H1 (cell line): ENCODE data around the gene LHFPL6. TPM values are rescaled to one million over a fixed set of nuclear protein-coding genes. Genes with fewer than 3 reads are reported as not detected.

Experiments used
- CTCF ChIA-PET: fragments of 300-600 bp; sonication (Branson Sonifier 250); formaldehyde crosslinking; loops from one replicate; lab custom pipeline; 2021; ENCODE audit not compliant: partially characterized antibody; lab: Charles Lee
- POLR2A ChIA-PET: fragments of 300-600 bp; sonication (Branson Sonifier 250); formaldehyde crosslinking; loops from one replicate; lab custom pipeline; 2021; ENCODE audit warnings: inconsistent platforms; ENCODE audit not compliant: partially characterized antibody; lab: Charles Lee
- DNase-seq, 2 experiments: peaks; one replicate each; pipeline versions ENCODE4 v3.0.0 to v3.0.0-alpha.2; 2010 to 2022; ENCODE audit warnings: low spot score in 2 of 2, low read depth in 1 of 2, mixed read lengths in 1 of 2
- FAIRE-seq: peaks from 2 replicates; lab custom pipeline; 2011; peaks lifted over from hg19 to GRCh38; lab: Jason Lieb, UNC
- H2AFZ ChIP-seq: 2 replicates; pipeline ENCODE4 v1.8.1; 2012; ENCODE audit warnings: low read length, inconsistent platforms
- H2AK5ac ChIP-seq: 2 replicates; pipeline ENCODE4 v1.6.1; 2013; ENCODE audit warnings: low read depth, low read length
- H2BK120ac ChIP-seq: replicated peaks from 2 replicates; pipeline ENCODE3; 2013; ENCODE audit warnings: low read depth, low read length, inconsistent platforms
- H2BK12ac ChIP-seq: 2 replicates; pipeline ENCODE4 v1.6.1; 2013; ENCODE audit warnings: low read depth, low read length
- H2BK15ac ChIP-seq: 2 replicates; pipeline ENCODE4 v1.6.1; 2013; ENCODE audit warnings: low read length
- H2BK20ac ChIP-seq: 2 replicates; pipeline ENCODE4 v1.6.1; 2013; ENCODE audit warnings: low read length
- H2BK5ac ChIP-seq: 2 replicates; pipeline ENCODE4 v1.6.1; 2013; ENCODE audit warnings: low read depth, low read length
- H3K14ac ChIP-seq: 2 replicates; pipeline ENCODE4 v1.6.1; 2013; ENCODE audit warnings: inconsistent platforms; ENCODE audit not compliant: insufficient read length
- H3K18ac ChIP-seq: 2 replicates; pipeline ENCODE4 v1.6.1; 2013; ENCODE audit warnings: low read length; ENCODE audit errors: extremely low read depth
- H3K23ac ChIP-seq: 2 replicates; pipeline ENCODE4 v1.6.1; 2013; ENCODE audit warnings: inconsistent platforms; ENCODE audit not compliant: insufficient read length
- H3K23me2 ChIP-seq: 2 replicates; pipeline ENCODE4 v1.6.1; 2013; ENCODE audit warnings: low read depth, low read length
- H3K27ac ChIP-seq: 2 replicates; pipeline ENCODE4 v1.6.1; 2011; ENCODE audit warnings: low read depth, low read length, inconsistent platforms
- H3K27me3 ChIP-seq, 4 experiments: replicated peaks in 1 of 4; 1 replicate in 1 of 4; 2 replicates in 3 of 4; pipeline versions ENCODE4 v1.6.1 to v1.8.1; 2011 to 2013; ENCODE audit warnings: low read length in 3 of 4, mild to moderate bottlenecking in 3 of 4, inconsistent platforms in 2 of 4, mixed read lengths in 2 of 4, moderate library complexity in 1 of 4; ENCODE audit not compliant: control insufficient read depth in 3 of 4, insufficient read depth in 3 of 4; ENCODE audit errors: extremely low read depth in 1 of 4
- H3K36me3 ChIP-seq, 4 experiments: 2 replicates each; pipeline versions ENCODE4 v1.6.1 to v1.8.1; 2011 to 2013; ENCODE audit warnings: mild to moderate bottlenecking in 4 of 4, low read length in 3 of 4, moderate library complexity in 2 of 4, control low read depth in 1 of 4, inconsistent platforms in 1 of 4; ENCODE audit not compliant: insufficient read depth in 4 of 4, control insufficient read depth in 2 of 4
- H3K4ac ChIP-seq: replicated peaks from 2 replicates; pipeline ENCODE3; 2013; ENCODE audit warnings: low read length, low read depth, mixed read lengths, inconsistent platforms; ENCODE audit not compliant: insufficient read length
- H3K4me1 ChIP-seq, 4 experiments: replicated peaks in 1 of 4; 1 replicate in 1 of 4; 2 replicates in 3 of 4; pipeline versions ENCODE4 v1.6.1 to v1.8.1; 2011 to 2013; ENCODE audit warnings: low read length in 3 of 4, inconsistent platforms in 2 of 4, mixed read lengths in 1 of 4; ENCODE audit not compliant: insufficient read depth in 4 of 4, control insufficient read depth in 3 of 4
- H3K4me2 ChIP-seq, 2 experiments: 2 replicates each; pipeline versions ENCODE4 v1.6.1 to v1.8.1; 2011 to 2013; ENCODE audit warnings: low read depth in 2 of 2, low read length in 2 of 2, control low read depth in 1 of 2, inconsistent platforms in 1 of 2, mild to moderate bottlenecking in 1 of 2; ENCODE audit not compliant: insufficient read depth in 1 of 2
- H3K4me3 ChIP-seq, 4 experiments: fragments of 200-600, 300-600 bp in 1 of 4; sonication (generic), shearing (Covaris generic), sonication (Bioruptor Twin) in 1 of 4; 2 replicates each; pipeline versions ENCODE4 v1.5.1 to v1.8.1; 2011 to 2016; ENCODE audit warnings: low read length in 4 of 4, low read depth in 3 of 4, control low read depth in 2 of 4, inconsistent platforms in 2 of 4, mild to moderate bottlenecking in 2 of 4, mixed read lengths in 1 of 4, moderate library complexity in 1 of 4; ENCODE audit not compliant: insufficient read depth in 2 of 4; ENCODE audit errors: extremely low read depth in 1 of 4
- H3K56ac ChIP-seq: replicated peaks from 2 replicates; pipeline ENCODE3; 2013; ENCODE audit warnings: low read depth, mild to moderate bottlenecking, mixed read lengths, low read length, inconsistent platforms; ENCODE audit not compliant: insufficient read length
- H3K79me1 ChIP-seq: 2 replicates; pipeline ENCODE4 v1.6.1; 2013; ENCODE audit warnings: low read depth, low read length, control low read depth
- H3K79me2 ChIP-seq, 2 experiments: 2 replicates each; pipeline versions ENCODE4 v1.6.1 to v1.8.1; 2012 to 2013; ENCODE audit warnings: low read length in 2 of 2, mild to moderate bottlenecking in 2 of 2, inconsistent platforms in 1 of 2; ENCODE audit not compliant: insufficient read depth in 2 of 2, control insufficient read depth in 1 of 2
- H3K9ac ChIP-seq, 4 experiments: replicated peaks in 1 of 4; 1 replicate in 1 of 4; 2 replicates in 3 of 4; pipeline versions ENCODE4 v1.6.1 to v1.8.1; 2011 to 2013; ENCODE audit warnings: low read depth in 3 of 4, low read length in 3 of 4, control low read depth in 2 of 4, mild to moderate bottlenecking in 2 of 4, moderate library complexity in 2 of 4, inconsistent platforms in 1 of 4; ENCODE audit errors: extremely low read depth in 1 of 4
- H3K9me3 ChIP-seq, 2 experiments: 2 replicates each; pipeline versions ENCODE4 v1.6.1 to v1.8.1; 2012 to 2013; ENCODE audit warnings: mild to moderate bottlenecking in 2 of 2, moderate library complexity in 2 of 2, control low read depth in 1 of 2, inconsistent platforms in 1 of 2, low read depth in 1 of 2, low read length in 1 of 2, mixed read lengths in 1 of 2; ENCODE audit not compliant: insufficient read depth in 2 of 2
- H4K20me1 ChIP-seq, 2 experiments: replicated peaks in 1 of 2; 2 replicates each; pipeline versions ENCODE3 to v1.8.1; 2011 to 2013; ENCODE audit warnings: inconsistent platforms in 2 of 2, low read length in 2 of 2, mild to moderate bottlenecking in 1 of 2; ENCODE audit not compliant: insufficient read depth in 2 of 2, control insufficient read depth in 1 of 2
- H4K5ac ChIP-seq: 2 replicates; pipeline ENCODE4 v1.6.1; 2013; ENCODE audit warnings: low read length, low read depth, mixed read lengths, inconsistent platforms; ENCODE audit not compliant: insufficient read length
- H4K8ac ChIP-seq: 2 replicates; pipeline ENCODE4 v1.8.0; 2013; ENCODE audit warnings: mild to moderate bottlenecking, moderate library complexity, low read length, inconsistent platforms; ENCODE audit not compliant: insufficient read depth; ENCODE audit errors: extremely low read depth
- H4K91ac ChIP-seq: replicated peaks from 2 replicates; pipeline ENCODE3; 2013; ENCODE audit warnings: low read length, mixed read lengths, inconsistent platforms; ENCODE audit not compliant: insufficient read length
- ASH2L ChIP-seq: fragments of 200-600, 300-600 bp; sonication (generic); IDR thresholded peaks from one replicate; pipeline ENCODE4 v1.7.1; 2017; ENCODE audit warnings: low read length
- BRCA1 ChIP-seq: IDR thresholded peaks from 2 replicates; pipeline ENCODE4 v1.6.1; 2012; ENCODE audit warnings: low read depth, low read length, improper control_type of control experiment
- EGR1 ChIP-seq: IDR thresholded peaks from 2 replicates; pipeline ENCODE4 v1.6.1; 2011; ENCODE audit warnings: low read depth, low read length, borderline replicate concordance
- JUN ChIP-seq: IDR thresholded peaks from 2 replicates; pipeline ENCODE4 v1.6.1; 2011; ENCODE audit warnings: low read depth, mild to moderate bottlenecking, improper control_type of control experiment, low read length
- POLR2AphosphoS5 ChIP-seq: IDR thresholded peaks from 2 replicates; pipeline ENCODE4 v1.6.1; 2011; ENCODE audit warnings: low read depth, low read length
- TEAD4 ChIP-seq: IDR thresholded peaks from 2 replicates; pipeline ENCODE4 v1.6.1; 2012; ENCODE audit warnings: low read depth, low read length, inconsistent platforms, mixed read lengths
- ZNF274 ChIP-seq: IDR thresholded peaks from 2 replicates; pipeline ENCODE4 v1.7.0; 2012; ENCODE audit warnings: low read length, borderline replicate concordance; ENCODE audit errors: extremely low read depth
- WGBS, 2 experiments: shearing (Covaris generic) in 1 of 2; methylation state at CpG; one replicate each; pipeline versions ENCODE4 v1.1.6 to v1.1.7; 2013 to 2015; ENCODE audit warnings: low lambda C conversion rate in 2 of 2, mixed read lengths in 2 of 2, inconsistent platforms in 1 of 2, low coverage in 1 of 2, missing lambda C conversion rate in 1 of 2; ENCODE audit not compliant: insufficient replicate concordance in 2 of 2, insufficient coverage in 1 of 2, insufficient read length in 1 of 2; ENCODE audit errors: extremely low coverage in 1 of 2, missing lambda C conversion rate in 1 of 2; 5-methylcytosine and 5-hydroxymethylcytosine counted together
- polyA plus RNA-seq, 7 experiments: library from polyadenylated mRNA; depleted of rRNA in 3 of 7; stranded (reverse) in 5 of 7; unstranded in 2 of 7; fragments of >200 nt in 5 of 7; fragments of 200-250 nt in 2 of 7; gene quantifications; 1 replicate in 5 of 7; 2 replicates in 1 of 7; 4 replicates in 1 of 7; pipeline versions ENCODE4 v1.2.1 to v1.2.3, GENCODE V29; 2011 to 2013; ENCODE audit warnings: missing spikeins in 2 of 7, mixed read lengths in 2 of 7
- total RNA-seq: library from RNA; stranded (reverse); fragmentation: NEBNext Ultra II Directional; extraction: Animal tissue kit (Norgen Biotek cat#: 25700); gene quantifications from 2 replicates; pipeline ENCODE4 v1.2.1, GENCODE V29; 2021

The LHFPL6 gene
- total and polyA plus RNA-seq, 2 of the 8 experiments (the other 6 are each of a cell fraction or from before 2014, with no cell fraction given): 7.6 to 17.0 TPM

- WGBS, 2 experiments: 93% methylated on average over 1 of the region's 1 CpG; no CpG with 5 or more reads in 1 of the 2 experiments
- H3K27me3 ChIP-seq: no peaks in the 10 kb centered on the region
- peaks cover 2% of the 10 kb centered on the region; the same call in 1 of the 2 replicates for H3K23me2 ChIP-seq
- no peak overlapping the region for H2BK20ac ChIP-seq
- no peak overlapping the region for H3K4me3 ChIP-seq
- no peak overlapping the region for H2BK15ac ChIP-seq
- no peak overlapping the region for H4K5ac ChIP-seq
- H3K79me2 ChIP-seq: no peaks in the 10 kb centered on the region
- ChIA-PET POLR2A (no interaction called here), CTCF (interaction anchor here (1.2 kb wide), 1 partner anchor 41 kb away, joined by 6 read pairs; no protein-coding TSS in a partner anchor)
- no peak overlapping the region for H2BK120ac ChIP-seq
- no peak overlapping the region for H3K14ac ChIP-seq
- no peaks in the 10 kb centered on the region for H3K36me3 ChIP-seq
- no peak for FAIRE-seq
- no peak overlapping the region for H2AK5ac ChIP-seq
- no peak overlapping the region for H4K91ac ChIP-seq
- H4K8ac ChIP-seq: no peak overlapping the region
- no peak overlapping the region for H2BK5ac ChIP-seq
- H3K27ac ChIP-seq: no peak overlapping the region
- H3K9ac ChIP-seq: no peak overlapping the region
- DNase-seq: no peak
- H3K9me3 ChIP-seq: peaks cover 0 to 4% of the 10 kb centered on the region in 2 experiments; a peak in 1 of 4 replicates
- H3K79me1 ChIP-seq: no peaks in the 10 kb centered on the region
- TF ChIP-seq ZNF274: no peak
- no peak for TF ChIP-seq JUN
- no peak for TF ChIP-seq BRCA1
- no peak for TF ChIP-seq ASH2L
- TF ChIP-seq TEAD4: no peak
- TF ChIP-seq POLR2AphosphoS5: no peak
- TF ChIP-seq EGR1: no peak
- no peak overlapping the region for H2BK12ac ChIP-seq
- H3K4me2 ChIP-seq: no peak overlapping the region
- H3K56ac ChIP-seq: no peak overlapping the region
- H4K20me1 ChIP-seq: no peaks in the 10 kb centered on the region
- H3K4me1 ChIP-seq: peaks cover 0 to 7% (median 3%) of the 10 kb centered on the region in 4 experiments; a peak in 3 of 7 replicates
- H3K18ac ChIP-seq: no peak overlapping the region
- no peak overlapping the region for H2AFZ ChIP-seq
- no peak overlapping the region for H3K23ac ChIP-seq
- no peak overlapping the region for H3K4ac ChIP-seq
These were observed 145.7 kb downstream of the LHFPL6 start for GRCh38 chr13:39457274-39457673.
